HS-5 (cell line): Measurements from ENCODE around the gene NT5DC2.

Experiments used
- DNase-seq: peaks from one replicate; pipeline ENCODE4 v3.0.0-alpha.2; 2012; ENCODE audit warnings: low read depth

The NT5DC2 gene

GRCh38 chr3:52487788-52488691, 45.6 kb downstream of the NT5DC2 start:
- DNase-seq, result no peak

DNA sequence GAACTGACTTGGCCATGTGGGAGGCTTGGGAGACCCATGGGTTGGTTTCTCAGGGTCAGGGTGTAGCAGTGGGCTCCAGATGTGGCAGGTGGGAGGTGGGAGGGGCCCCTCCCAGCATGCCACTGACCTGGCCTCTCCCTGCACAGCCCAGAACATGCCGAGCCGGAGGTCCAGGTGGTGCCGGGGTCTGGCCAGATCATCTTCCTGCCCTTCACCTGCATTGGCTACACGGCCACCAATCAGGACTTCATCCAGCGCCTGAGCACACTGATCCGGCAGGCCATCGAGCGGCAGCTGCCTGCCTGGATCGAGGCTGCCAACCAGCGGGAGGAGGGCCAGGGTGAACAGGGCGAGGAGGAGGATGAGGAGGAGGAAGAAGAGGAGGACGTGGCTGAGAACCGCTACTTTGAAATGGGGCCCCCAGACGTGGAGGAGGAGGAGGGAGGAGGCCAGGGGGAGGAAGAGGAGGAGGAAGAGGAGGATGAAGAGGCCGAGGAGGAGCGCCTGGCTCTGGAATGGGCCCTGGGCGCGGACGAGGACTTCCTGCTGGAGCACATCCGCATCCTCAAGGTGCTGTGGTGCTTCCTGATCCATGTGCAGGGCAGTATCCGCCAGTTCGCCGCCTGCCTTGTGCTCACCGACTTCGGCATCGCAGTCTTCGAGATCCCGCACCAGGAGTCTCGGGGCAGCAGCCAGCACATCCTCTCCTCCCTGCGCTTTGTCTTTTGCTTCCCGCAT, 46.4 kb downstream of the NT5DC2 start:
- no peak for DNase-seq

DNA sequence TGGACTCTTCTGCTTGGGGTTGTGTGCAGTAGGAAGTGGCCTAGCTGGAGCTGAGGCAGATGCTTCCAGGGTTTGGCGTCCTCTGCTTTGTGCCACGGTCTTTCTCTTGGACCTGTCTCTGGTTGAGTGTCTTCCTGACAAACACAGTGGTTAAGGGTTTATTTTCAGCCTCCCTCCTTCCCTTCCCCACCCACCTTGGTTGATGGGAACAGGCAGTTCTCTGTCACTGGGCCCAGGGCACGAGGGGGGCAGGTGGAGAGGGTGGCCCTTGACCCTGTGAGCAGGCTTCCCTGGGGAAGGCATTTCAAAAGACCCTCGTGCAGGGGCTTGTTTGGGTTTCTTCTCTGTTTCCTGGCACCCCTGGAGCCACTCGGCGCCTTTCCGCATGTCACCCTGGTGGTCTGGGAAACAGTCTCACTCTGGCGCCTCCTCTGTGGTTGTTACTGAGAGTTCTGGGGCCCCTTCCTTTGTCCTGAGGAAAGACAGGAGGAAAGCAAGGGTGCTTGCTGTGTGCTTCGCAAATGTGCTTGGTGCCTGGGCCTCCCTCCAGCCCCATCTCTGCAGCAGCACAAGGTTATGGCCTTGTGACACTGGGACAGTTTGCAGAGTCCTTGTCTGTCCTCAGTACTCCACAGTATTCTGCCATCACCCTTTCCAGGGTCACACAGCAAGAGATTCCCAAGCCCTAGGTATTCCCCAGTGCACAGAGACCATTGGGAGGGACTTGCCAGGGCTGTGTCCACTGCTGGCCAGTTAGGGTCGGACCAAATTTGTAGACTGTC, 48.8 kb downstream of the NT5DC2 start:
- DNase-seq, result no peak

DNA sequence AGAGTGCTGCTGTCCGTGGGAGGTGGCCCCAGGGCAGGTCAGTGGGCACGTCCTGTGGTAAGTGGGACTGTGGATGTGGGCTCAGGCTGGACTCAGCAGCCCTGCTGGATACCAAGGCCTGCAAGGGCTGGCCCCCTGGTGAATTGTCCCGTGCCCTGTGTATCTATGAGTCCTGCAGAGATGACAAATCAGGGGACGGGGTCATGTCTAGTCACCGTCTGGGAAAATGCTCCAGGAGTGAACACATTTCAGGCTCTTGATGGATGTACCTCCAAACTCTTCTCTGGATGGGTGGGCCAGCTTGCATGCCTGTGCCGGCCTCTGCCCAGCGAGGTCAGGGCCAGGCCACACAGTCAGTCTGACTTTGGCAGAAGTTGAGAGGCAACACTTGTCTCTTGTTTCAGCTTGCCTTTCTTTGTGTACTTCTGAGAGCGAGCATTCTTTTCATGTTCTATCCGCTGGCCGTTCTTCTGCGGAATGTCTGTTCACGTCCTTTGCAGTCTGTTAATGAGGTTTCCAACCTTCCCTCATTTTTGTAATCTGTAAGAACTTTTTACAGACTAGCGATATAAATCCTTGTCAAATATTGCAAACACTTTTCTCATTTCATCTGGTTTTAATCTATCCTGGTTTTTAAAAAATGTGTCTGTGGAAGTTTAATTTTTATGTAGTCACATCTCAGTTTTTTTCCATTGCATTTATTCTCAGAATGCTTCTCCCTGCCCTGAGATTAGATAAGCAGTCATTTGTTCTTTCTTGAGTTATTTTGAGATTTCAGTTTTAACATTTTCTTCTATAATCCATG, 49.9 kb downstream of the NT5DC2 start:
- DNase-seq, result no peak

DNA sequence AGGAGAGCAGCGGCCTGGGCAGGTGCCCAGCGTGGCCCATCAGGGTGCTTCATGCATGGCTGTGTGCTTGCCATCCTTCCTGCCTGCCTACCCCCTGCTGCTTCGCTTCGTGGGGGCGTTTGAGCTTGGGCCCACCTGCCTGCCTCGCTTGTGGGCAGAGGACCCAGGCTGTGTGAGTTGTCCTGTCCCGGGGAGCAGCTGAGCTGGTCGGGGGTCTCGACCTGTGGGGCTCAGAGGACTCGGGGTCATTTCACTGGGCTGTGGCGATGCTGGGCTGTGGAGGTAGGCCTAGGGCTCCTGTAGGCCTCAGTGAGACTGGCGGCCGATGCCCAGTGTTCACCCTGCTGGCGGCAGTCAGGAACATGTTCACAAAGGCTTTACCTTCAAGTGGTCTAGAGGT, 50.6 kb downstream of the NT5DC2 start:
- no peak for DNase-seq

DNA sequence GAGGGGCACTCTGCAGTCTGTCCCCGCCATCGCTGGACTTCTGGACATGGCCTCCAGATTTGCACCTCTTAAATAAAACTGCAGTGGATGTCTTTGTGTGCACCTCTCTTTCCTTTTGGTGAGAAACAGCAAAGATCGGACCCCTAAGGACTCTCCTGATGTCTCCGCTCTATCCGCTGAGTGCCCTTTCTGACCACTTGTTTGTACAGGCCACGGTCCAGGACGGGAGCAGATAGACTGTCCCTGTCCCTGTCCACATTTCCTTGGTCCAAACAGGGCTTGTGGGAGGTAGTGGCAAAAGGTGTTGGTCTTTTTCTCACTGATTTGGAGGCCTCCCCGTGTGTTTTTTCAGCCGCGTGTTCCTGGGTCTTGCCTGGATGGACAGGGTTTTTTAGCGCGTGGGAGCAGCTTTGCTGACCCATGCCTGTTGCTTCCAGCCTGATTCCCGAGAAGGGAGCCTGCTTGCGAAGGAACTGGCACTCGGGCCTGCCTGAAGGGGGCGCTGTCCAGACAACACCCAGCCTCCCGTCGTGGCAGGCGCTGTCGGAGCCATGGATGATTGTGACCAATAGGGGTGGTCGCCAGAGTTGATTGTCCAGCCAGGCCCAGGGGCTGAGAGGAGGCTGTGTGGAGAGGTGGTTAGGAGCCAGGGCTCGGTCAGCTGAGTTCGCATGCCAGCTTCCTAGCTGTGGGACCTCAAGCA, 51.7 kb downstream of the NT5DC2 start:
- DNase-seq, result no peak

GRCh38 chr3:52480768-52481715, 52.6 kb downstream of the NT5DC2 start:
- no peak for DNase-seq

GRCh38 chr3:52479877-52480575, 53.6 kb downstream of the NT5DC2 start:
- DNase-seq, result no peak

DNA sequence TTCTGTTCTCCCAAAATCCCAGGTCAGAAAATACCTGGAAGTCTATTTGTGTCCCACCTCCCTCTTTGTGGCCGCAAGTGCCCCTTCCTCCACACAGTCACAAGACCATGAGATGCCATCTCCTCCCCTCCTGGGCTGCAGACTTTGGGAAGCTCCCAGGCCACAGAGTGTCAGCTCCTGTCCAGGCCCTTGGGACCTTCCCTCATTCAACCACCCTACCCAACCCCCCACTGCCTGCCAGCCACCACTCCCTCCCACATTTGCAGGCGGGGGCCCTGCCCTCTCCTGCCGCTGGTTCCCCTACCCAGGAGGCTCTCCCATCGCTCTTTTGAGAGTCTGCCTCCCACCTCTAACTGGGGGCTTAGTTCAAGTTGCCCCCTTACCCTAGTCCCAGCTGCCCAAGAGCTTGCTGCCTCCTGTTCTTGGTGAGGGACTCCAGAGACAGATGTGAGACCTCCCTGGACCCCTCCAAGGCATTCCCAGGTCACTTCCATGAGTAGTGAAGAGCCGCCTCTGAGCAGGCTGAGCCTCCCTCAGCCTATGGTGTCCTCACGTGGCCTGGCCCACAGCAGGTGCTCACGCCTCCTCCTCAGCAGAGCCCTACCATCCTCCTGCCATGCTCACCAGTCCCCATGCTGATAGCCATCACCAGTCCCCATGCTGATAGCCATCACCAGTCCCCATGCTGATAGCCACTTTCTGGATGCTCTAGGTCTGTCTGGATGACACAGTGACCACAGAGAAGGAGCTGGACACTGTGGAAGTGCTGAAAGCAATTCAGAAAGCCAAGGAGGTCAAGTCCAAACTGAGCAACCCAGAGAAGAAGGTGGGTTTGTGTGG, 54.4 kb downstream of the NT5DC2 start:
- no peak for DNase-seq

GRCh38 chr3:52477796-52478095, 55.9 kb downstream of the NT5DC2 start:
- no peak for DNase-seq

- no peak for DNase-seq
Observed at GRCh38 chr3:52477076-52477795, 56.4 kb downstream of the NT5DC2 start.
